Measurements from ENCODE around the gene CDKAL1.

The CDKAL1 gene

DNA sequence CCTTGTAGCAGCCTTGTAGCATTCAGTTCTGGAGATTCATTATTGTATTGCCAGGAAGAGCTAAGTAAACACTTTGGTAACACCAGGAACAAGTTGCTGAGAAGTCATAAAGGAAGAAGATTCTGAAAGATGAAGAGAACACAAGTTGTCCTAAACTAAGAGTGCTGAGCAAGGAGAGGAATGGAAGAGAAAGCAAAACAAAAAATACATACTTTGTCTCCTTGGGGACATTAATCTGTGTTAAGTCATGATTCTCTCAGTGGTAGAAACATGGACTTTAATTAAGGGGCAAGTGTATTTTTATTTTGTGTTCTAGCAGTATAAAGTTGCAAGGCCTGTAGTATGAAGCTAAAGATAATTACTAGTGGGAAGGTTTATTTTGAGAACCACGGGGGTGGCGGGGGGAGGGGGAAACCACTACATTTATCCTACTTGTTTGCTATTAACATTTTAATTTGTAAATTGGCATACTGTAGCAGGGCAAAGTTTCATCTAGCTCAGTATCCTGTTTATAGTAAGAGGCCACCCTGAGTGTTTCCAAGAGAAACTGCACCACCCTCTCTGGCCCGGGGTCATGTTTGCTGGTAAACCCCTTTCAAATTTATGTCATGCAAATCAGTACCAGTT lies 463.0 kb downstream of the CDKAL1 start:
- DNase-seq (ENCODE audit: extremely low read depth, insufficient read length) = no peak
- Histone ChIP-seq H3K4me3 (replicated peaks; ENCODE audit: low read depth, low read length) (no peak overlapping the region), H3K27me3 (replicated peaks; ENCODE audit: control insufficient read depth, insufficient read depth, low read length) (no peaks in the 10 kb centered on the region), H3K36me3 (ENCODE audit: control insufficient read depth, insufficient read depth, low read length) (no peaks in the 10 kb centered on the region)
- TF ChIP-seq, protein P1, sequence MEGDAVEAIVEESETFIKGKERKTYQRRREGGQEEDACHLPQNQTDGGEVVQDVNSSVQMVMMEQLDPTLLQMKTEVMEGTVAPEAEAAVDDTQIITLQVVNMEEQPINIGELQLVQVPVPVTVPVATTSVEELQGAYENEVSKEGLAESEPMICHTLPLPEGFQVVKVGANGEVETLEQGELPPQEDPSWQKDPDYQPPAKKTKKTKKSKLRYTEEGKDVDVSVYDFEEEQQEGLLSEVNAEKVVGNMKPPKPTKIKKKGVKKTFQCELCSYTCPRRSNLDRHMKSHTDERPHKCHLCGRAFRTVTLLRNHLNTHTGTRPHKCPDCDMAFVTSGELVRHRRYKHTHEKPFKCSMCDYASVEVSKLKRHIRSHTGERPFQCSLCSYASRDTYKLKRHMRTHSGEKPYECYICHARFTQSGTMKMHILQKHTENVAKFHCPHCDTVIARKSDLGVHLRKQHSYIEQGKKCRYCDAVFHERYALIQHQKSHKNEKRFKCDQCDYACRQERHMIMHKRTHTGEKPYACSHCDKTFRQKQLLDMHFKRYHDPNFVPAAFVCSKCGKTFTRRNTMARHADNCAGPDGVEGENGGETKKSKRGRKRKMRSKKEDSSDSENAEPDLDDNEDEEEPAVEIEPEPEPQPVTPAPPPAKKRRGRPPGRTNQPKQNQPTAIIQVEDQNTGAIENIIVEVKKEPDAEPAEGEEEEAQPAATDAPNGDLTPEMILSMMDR (IDR thresholded peaks at IDR 0.05; ENCODE audit: insufficient read depth, low read length, poor library complexity, severe bottlenecking) = no peak

DNA sequence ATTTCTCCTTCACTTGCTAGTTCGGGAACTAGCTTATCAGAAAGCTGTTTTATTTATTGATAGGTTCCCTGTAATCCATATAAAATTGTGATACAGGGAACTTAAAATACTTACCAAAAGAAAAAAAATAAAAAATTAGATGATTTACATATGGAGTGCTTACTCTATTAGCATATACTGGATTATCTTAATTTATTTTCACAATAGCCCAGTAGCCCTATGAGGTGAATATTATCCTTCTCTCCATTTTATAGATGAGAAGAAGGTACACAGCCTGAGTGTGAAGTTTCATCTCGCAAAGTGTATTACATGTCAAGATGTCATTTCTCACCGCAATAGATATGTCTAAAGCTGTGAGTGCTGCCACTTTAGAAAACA lies 463.5 kb downstream of the CDKAL1 start:
- TF ChIP-seq, protein P1 (IDR thresholded peaks at IDR 0.05; ENCODE audit: insufficient read depth, low read length, poor library complexity, severe bottlenecking) = no peak
- Histone ChIP-seq H3K36me3 (ENCODE audit: control insufficient read depth, insufficient read depth, low read length) (no peaks in the 10 kb centered on the region), H3K27me3 (replicated peaks; ENCODE audit: control insufficient read depth, insufficient read depth, low read length) (no peaks in the 10 kb centered on the region), H3K4me3 (replicated peaks; ENCODE audit: low read depth, low read length) (no peak overlapping the region)
- DNase-seq (ENCODE audit: extremely low read depth, insufficient read length) = no peak

DNA sequence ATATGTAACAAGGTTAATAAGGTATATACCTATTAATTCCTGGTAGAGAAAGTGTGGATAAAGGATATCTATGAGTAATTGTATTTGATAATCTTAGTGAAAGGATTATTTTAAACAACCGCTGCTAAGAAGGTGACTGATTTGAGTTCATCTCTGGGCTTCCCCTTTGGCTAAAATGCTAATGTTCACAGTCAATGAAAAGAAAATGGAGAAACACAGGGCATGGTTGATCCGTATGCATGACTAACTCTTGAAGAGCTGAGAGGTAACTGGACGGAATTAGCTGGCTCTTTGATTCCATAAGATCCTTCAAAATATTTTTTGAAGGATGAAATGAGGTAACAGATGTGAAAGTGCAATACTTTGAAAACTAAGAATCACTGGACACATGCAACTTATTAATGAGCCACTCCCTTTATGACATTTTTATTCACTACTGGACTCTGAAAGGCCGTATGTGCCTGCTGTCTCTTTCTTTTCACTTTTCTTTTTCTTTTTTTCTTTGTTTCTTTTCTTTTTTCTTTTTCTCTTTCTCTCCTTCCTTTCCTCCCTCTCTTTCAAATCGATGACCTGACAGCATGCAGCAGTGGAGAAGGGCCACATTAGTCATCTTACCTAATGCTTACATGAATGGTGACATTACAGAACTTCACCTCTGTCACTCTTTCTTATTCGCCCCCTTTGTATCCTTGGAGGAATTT lies 464.6 kb downstream of the CDKAL1 start:
- no peaks in the 10 kb centered on the region for H3K36me3 ChIP-seq (ENCODE audit: control insufficient read depth, insufficient read depth, low read length)
- no peak overlapping the region for H3K4me3 ChIP-seq (replicated peaks; ENCODE audit: low read depth, low read length)
- TF ChIP-seq, protein P1 (IDR thresholded peaks at IDR 0.05; ENCODE audit: insufficient read depth, low read length, poor library complexity, severe bottlenecking) = no peak
- H3K27me3 ChIP-seq (replicated peaks; ENCODE audit: control insufficient read depth, insufficient read depth, low read length) = no peaks in the 10 kb centered on the region
- DNase-seq (ENCODE audit: extremely low read depth, insufficient read length) = peak; percentile 29

DNA sequence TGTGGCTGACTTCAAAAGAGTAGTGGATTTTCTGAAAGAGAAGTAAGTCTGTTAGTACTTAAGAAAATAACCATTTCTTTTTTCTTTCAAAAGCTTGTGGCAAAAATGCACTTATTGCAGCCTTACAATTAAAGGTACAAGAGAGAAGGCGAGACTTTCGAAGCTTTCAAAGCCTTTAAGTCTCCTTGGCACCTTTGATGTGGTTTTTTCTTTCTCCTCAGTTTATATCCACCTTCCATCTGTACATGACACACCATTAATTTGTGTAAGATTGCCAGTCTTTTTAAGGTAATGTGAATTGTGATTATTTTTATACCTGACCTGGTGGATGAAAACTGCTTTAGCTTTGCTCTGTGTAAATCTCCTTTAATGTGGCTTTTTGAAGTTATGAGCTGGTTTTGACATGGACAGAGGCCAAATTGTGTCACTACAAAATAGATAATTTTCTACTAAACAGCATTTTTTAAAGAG lies 466.1 kb downstream of the CDKAL1 start:
- H3K27me3 ChIP-seq (replicated peaks; ENCODE audit: control insufficient read depth, insufficient read depth, low read length) = no peaks in the 10 kb centered on the region
- DNase-seq (ENCODE audit: extremely low read depth, insufficient read length) = no peak
- TF ChIP-seq, protein P1 (IDR thresholded peaks at IDR 0.05; ENCODE audit: insufficient read depth, low read length, poor library complexity, severe bottlenecking) = no peak
- no peak overlapping the region for H3K4me3 ChIP-seq (replicated peaks; ENCODE audit: low read depth, low read length)
- no peaks in the 10 kb centered on the region for H3K36me3 ChIP-seq (ENCODE audit: control insufficient read depth, insufficient read depth, low read length)

DNA sequence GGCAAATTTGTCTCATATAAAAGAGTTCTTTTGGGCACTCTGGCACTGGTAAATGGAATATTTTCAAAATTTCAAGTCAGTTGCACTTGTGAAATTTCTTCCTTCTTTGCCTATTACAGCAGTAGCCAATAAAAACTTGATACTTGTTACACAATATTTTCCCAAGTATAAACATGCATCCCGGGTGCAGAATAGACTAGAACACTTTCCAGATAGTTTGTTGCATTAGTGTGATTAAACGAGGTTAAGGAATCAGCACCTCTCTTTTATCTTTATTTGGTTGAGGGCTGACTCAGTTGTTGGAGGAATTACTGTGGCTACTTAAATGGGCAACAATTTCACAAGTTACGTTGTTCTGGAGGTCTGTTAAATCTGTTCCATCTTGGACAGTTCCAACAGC lies 467.5 kb downstream of the CDKAL1 start:
- no peaks in the 10 kb centered on the region for H3K36me3 ChIP-seq (ENCODE audit: control insufficient read depth, insufficient read depth, low read length)
- H3K27me3 ChIP-seq (replicated peaks; ENCODE audit: control insufficient read depth, insufficient read depth, low read length) = no peaks in the 10 kb centered on the region
- DNase-seq (ENCODE audit: extremely low read depth, insufficient read length) = no peak
- no peak overlapping the region for H3K4me3 ChIP-seq (replicated peaks; ENCODE audit: low read depth, low read length)
- TF ChIP-seq, protein P1 (IDR thresholded peaks at IDR 0.05; ENCODE audit: insufficient read depth, low read length, poor library complexity, severe bottlenecking) = no peak
